Panc1 (cell line): Measurements from ENCODE around the gene MEGF11.

Source experiments
- POLR2AphosphoS5 ChIP-seq: IDR thresholded peaks from 2 replicates; pipeline ENCODE4 v1.6.1; 2012; ENCODE audit warnings: mild to moderate bottlenecking, low read depth, low read length, moderate library complexity
- REST ChIP-seq, 2 experiments: IDR thresholded peaks; 2 replicates each; pipeline ENCODE4 v1.6.1; 2011 to 2012; ENCODE audit warnings: low read depth in 2 of 2, control low read depth in 1 of 2, low read length in 1 of 2, mild to moderate bottlenecking in 1 of 2, moderate library complexity in 1 of 2; ENCODE audit not compliant: insufficient read depth in 1 of 2
- SIN3A ChIP-seq: IDR thresholded peaks from 2 replicates; pipeline ENCODE4 v1.6.1; 2012; ENCODE audit warnings: low read depth, mild to moderate bottlenecking, low read length, moderate library complexity, borderline replicate concordance; ENCODE audit not compliant: insufficient read depth
- TCF7L2 ChIP-seq: IDR thresholded peaks from 2 replicates; pipeline ENCODE4 v1.6.1; 2011; ENCODE audit warnings: mild to moderate bottlenecking, low read depth, low read length, inconsistent platforms
- TF ChIP-seq, protein P1 (sequence below): fragments of 450-650 bp; IDR thresholded peaks from 2 replicates; pipeline ENCODE4 v1.5.1; 2017; ENCODE audit warnings: mild to moderate bottlenecking

- TF ChIP-seq, protein P1, sequence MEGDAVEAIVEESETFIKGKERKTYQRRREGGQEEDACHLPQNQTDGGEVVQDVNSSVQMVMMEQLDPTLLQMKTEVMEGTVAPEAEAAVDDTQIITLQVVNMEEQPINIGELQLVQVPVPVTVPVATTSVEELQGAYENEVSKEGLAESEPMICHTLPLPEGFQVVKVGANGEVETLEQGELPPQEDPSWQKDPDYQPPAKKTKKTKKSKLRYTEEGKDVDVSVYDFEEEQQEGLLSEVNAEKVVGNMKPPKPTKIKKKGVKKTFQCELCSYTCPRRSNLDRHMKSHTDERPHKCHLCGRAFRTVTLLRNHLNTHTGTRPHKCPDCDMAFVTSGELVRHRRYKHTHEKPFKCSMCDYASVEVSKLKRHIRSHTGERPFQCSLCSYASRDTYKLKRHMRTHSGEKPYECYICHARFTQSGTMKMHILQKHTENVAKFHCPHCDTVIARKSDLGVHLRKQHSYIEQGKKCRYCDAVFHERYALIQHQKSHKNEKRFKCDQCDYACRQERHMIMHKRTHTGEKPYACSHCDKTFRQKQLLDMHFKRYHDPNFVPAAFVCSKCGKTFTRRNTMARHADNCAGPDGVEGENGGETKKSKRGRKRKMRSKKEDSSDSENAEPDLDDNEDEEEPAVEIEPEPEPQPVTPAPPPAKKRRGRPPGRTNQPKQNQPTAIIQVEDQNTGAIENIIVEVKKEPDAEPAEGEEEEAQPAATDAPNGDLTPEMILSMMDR, result no peak; the same call in 1 of the 2 replicates
- TF ChIP-seq REST (IDR thresholded peaks at IDR 0.05; ENCODE audit: insufficient read depth in 1 of 2, low read depth in 2 of 2, low read length in 1 of 2) (no peak), POLR2AphosphoS5 (no peak), SIN3A (no peak), TCF7L2 (no peak)
Observed at GRCh38 chr15:66080717-66081398, 172.7 kb downstream of the MEGF11 start.
